ENCODE data around the gene NAV2. TPM values are rescaled to one million over a fixed set of nuclear protein-coding genes. Genes with fewer than 3 reads are reported as not detected.

NAV2 gene
- total and polyA plus RNA-seq, 2 experiments from 2014 or later = 26.0 to 45.0 TPM

DNA sequence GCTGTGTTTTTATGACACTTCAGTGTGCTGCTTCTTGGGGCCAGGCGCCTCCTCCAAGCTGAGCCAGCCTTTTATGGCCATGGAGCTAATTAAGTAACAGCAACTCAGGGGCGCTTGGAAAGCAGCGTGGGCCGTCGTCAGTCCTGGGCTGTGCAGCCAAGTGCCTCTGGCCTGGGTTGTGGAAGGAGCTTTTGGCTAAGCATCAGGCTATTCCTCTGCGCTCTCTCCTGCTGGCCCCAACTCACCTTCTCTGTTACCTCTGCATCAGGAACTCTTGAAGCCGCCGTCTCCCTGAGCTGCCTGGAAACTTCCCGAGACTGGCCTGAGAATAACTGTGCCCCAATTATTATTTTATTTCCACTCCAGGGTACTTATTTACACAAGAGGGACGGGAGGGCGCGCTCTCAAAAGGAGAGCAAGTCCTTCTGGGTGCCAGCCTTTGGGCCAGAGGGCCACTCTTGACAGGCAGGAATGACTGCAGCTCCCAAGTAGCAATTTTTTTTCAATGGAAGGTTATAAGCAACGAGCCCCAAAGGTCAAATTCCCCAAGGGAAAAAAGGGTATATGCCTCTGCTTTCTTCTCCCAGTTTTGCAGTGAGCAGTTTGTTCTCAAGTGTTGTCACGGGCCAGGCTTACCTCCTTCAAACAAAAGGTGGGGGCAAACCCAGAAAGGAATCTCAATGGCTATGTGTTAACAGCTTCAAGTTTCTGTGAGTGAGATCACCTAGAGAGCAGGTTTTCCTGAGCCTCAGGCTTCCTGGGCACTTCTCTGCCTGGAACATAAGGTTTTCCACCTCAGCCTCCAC, 38.5 kb upstream of the NAV2 start:
- TF ChIP-seq, protein P1, sequence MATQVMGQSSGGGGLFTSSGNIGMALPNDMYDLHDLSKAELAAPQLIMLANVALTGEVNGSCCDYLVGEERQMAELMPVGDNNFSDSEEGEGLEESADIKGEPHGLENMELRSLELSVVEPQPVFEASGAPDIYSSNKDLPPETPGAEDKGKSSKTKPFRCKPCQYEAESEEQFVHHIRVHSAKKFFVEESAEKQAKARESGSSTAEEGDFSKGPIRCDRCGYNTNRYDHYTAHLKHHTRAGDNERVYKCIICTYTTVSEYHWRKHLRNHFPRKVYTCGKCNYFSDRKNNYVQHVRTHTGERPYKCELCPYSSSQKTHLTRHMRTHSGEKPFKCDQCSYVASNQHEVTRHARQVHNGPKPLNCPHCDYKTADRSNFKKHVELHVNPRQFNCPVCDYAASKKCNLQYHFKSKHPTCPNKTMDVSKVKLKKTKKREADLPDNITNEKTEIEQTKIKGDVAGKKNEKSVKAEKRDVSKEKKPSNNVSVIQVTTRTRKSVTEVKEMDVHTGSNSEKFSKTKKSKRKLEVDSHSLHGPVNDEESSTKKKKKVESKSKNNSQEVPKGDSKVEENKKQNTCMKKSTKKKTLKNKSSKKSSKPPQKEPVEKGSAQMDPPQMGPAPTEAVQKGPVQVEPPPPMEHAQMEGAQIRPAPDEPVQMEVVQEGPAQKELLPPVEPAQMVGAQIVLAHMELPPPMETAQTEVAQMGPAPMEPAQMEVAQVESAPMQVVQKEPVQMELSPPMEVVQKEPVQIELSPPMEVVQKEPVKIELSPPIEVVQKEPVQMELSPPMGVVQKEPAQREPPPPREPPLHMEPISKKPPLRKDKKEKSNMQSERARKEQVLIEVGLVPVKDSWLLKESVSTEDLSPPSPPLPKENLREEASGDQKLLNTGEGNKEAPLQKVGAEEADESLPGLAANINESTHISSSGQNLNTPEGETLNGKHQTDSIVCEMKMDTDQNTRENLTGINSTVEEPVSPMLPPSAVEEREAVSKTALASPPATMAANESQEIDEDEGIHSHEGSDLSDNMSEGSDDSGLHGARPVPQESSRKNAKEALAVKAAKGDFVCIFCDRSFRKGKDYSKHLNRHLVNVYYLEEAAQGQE (IDR thresholded peaks at IDR 0.05; ENCODE audit: unreplicated experiment) = no peak
- TF ChIP-seq EZH2phosphoT487 (IDR thresholded peaks at IDR 0.05; ENCODE audit: unreplicated experiment) = no peak
- TF ChIP-seq, protein P2, sequence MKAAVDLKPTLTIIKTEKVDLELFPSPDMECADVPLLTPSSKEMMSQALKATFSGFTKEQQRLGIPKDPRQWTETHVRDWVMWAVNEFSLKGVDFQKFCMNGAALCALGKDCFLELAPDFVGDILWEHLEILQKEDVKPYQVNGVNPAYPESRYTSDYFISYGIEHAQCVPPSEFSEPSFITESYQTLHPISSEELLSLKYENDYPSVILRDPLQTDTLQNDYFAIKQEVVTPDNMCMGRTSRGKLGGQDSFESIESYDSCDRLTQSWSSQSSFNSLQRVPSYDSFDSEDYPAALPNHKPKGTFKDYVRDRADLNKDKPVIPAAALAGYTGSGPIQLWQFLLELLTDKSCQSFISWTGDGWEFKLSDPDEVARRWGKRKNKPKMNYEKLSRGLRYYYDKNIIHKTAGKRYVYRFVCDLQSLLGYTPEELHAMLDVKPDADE (IDR thresholded peaks at IDR 0.05) = no peak
- no peak for TF ChIP-seq NANOG (IDR thresholded peaks at IDR 0.05; ENCODE audit: borderline replicate concordance)
- no peak for TF ChIP-seq EZH2 (IDR thresholded peaks at IDR 0.05; ENCODE audit: low read depth, unreplicated experiment)
- no peaks in the 10 kb centered on the region for H3K79me2 ChIP-seq (replicated peaks; ENCODE audit: insufficient read depth)
- Mint-ChIP-seq H3K4me3 (no peak overlapping the region), H3K27me3 (ENCODE audit: insufficient read depth, low read depth, poor library complexity) (peaks cover 11% of the 10 kb centered on the region), H3K4me1 (peaks cover 41% of the 10 kb centered on the region), H3K27ac (no peak overlapping the region), H3K9me3 (no peaks in the 10 kb centered on the region), H3K36me3 (ENCODE audit: low read depth) (no peaks in the 10 kb centered on the region)
- no peak overlapping the region for H3K4me3 ChIP-seq
- no peaks in the 10 kb centered on the region for H4K20me1 ChIP-seq (replicated peaks; ENCODE audit: insufficient read depth)
- H3K4me1 ChIP-seq (ENCODE audit: insufficient read depth) = peaks cover 11% of the 10 kb centered on the region
- H3K4me2 ChIP-seq = peak overlapping the region; percentile 60; the same call in 1 of the 2 replicates
- peak overlapping the region; percentile 96 for H2AFZ ChIP-seq
- no peaks in the 10 kb centered on the region for H3K27me3 ChIP-seq (ENCODE audit: insufficient read depth)
- H3F3A ChIP-seq (replicated peaks; ENCODE audit: low read depth) = peaks cover 3% of the 10 kb centered on the region; the same call in 1 of the 2 replicates
- DNase-seq (ENCODE audit: low spot score) = peak; percentile 54
- peak; percentile 70 for ATAC-seq
- no peak overlapping the region for H3K27ac ChIP-seq (ENCODE audit: low read depth)
- H3K9me2 ChIP-seq (ENCODE audit: insufficient read depth) = no peaks in the 10 kb centered on the region
- no peaks in the 10 kb centered on the region for H3K36me3 ChIP-seq (ENCODE audit: insufficient read depth)

DNA sequence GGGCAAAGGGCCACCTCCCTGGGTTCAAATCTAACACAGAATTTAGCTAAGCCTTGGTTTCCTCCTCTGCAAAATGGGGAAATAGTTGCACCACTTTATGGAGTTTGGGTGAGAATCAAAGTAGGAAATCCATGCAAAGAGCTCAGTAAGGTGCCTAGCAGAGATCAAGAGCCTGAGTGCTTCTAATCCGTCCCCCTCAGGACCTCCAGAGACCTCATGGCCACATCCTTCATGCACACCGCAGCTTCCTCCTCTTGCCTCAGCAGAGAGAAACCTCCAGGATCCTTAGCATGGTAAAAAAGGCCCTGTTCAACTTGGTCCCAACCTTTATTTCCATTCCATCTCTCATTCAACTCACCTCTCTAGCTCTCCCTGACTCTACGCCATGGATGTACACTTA, 37.8 kb upstream of the NAV2 start:
- peaks cover 3% of the 10 kb centered on the region; the same call in 1 of the 2 replicates for H3F3A ChIP-seq (replicated peaks; ENCODE audit: low read depth)
- H3K4me3 Mint-ChIP-seq = no peak overlapping the region
- no peaks in the 10 kb centered on the region for H3K36me3 ChIP-seq (ENCODE audit: insufficient read depth)
- peaks cover 11% of the 10 kb centered on the region for H3K27me3 Mint-ChIP-seq (ENCODE audit: insufficient read depth, low read depth, poor library complexity)
- H3K27me3 ChIP-seq (ENCODE audit: insufficient read depth) = no peaks in the 10 kb centered on the region
- H3K27ac ChIP-seq (ENCODE audit: low read depth) = no peak overlapping the region
- no peaks in the 10 kb centered on the region for H3K9me2 ChIP-seq (ENCODE audit: insufficient read depth)
- no peaks in the 10 kb centered on the region for H3K36me3 Mint-ChIP-seq (ENCODE audit: low read depth)
- no peak overlapping the region for H3K4me3 ChIP-seq
- peaks cover 46% of the 10 kb centered on the region for H3K4me1 Mint-ChIP-seq
- H2AFZ ChIP-seq = peak overlapping the region; percentile 96
- H4K20me1 ChIP-seq (replicated peaks; ENCODE audit: insufficient read depth) = no peaks in the 10 kb centered on the region
- H3K9me3 Mint-ChIP-seq = no peaks in the 10 kb centered on the region
- ATAC-seq (no peak), DNase-seq (ENCODE audit: low spot score) (no peak)
- peaks cover 15% of the 10 kb centered on the region for H3K4me1 ChIP-seq (ENCODE audit: insufficient read depth)
- no peak overlapping the region for H3K27ac Mint-ChIP-seq
- H3K4me2 ChIP-seq = peak overlapping the region; percentile 60; the same call in 1 of the 2 replicates
- H3K79me2 ChIP-seq (replicated peaks; ENCODE audit: insufficient read depth) = no peaks in the 10 kb centered on the region
- TF ChIP-seq STAT1 (IDR thresholded peaks at IDR 0.05; ENCODE audit: unreplicated experiment) = no peak
- TF ChIP-seq, protein P3, sequence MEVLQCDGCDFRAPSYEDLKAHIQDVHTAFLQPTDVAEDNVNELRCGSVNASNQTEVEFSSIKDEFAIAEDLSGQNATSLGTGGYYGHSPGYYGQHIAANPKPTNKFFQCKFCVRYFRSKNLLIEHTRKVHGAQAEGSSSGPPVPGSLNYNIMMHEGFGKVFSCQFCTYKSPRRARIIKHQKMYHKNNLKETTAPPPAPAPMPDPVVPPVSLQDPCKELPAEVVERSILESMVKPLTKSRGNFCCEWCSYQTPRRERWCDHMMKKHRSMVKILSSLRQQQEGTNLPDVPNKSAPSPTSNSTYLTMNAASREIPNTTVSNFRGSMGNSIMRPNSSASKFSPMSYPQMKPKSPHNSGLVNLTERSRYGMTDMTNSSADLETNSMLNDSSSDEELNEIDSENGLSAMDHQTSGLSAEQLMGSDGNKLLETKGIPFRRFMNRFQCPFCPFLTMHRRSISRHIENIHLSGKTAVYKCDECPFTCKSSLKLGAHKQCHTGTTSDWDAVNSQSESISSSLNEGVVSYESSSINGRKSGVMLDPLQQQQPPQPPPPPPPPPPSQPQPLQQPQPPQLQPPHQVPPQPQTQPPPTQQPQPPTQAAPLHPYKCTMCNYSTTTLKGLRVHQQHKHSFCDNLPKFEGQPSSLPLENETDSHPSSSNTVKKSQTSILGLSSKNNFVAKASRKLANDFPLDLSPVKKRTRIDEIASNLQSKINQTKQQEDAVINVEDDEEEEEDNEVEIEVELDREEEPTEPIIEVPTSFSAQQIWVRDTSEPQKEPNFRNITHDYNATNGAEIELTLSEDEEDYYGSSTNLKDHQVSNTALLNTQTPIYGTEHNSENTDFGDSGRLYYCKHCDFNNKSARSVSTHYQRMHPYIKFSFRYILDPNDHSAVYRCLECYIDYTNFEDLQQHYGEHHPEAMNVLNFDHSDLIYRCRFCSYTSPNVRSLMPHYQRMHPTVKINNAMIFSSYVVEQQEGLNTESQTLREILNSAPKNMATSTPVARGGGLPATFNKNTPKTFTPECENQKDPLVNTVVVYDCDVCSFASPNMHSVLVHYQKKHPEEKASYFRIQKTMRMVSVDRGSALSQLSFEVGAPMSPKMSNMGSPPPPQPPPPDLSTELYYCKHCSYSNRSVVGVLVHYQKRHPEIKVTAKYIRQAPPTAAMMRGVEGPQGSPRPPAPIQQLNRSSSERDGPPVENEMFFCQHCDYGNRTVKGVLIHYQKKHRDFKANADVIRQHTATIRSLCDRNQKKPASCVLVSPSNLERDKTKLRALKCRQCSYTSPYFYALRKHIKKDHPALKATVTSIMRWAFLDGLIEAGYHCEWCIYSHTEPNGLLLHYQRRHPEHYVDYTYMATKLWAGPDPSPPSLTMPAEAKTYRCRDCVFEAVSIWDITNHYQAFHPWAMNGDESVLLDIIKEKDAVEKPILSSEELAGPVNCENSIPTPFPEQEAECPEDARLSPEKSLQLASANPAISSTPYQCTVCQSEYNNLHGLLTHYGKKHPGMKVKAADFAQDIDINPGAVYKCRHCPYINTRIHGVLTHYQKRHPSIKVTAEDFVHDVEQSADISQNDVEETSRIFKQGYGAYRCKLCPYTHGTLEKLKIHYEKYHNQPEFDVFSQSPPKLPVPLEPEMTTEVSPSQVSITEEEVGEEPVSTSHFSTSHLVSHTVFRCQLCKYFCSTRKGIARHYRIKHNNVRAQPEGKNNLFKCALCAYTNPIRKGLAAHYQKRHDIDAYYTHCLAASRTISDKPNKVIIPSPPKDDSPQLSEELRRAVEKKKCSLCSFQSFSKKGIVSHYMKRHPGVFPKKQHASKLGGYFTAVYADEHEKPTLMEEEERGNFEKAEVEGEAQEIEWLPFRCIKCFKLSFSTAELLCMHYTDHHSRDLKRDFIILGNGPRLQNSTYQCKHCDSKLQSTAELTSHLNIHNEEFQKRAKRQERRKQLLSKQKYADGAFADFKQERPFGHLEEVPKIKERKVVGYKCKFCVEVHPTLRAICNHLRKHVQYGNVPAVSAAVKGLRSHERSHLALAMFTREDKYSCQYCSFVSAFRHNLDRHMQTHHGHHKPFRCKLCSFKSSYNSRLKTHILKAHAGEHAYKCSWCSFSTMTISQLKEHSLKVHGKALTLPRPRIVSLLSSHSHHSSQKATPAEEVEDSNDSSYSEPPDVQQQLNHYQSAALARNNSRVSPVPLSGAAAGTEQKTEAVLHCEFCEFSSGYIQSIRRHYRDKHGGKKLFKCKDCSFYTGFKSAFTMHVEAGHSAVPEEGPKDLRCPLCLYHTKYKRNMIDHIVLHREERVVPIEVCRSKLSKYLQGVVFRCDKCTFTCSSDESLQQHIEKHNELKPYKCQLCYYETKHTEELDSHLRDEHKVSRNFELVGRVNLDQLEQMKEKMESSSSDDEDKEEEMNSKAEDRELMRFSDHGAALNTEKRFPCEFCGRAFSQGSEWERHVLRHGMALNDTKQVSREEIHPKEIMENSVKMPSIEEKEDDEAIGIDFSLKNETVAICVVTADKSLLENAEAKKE (CRISPR knock-in tag; IDR thresholded peaks at IDR 0.05) = no peak
- no peak for TF ChIP-seq EZH2 (IDR thresholded peaks at IDR 0.05; ENCODE audit: low read depth, unreplicated experiment)
- TF ChIP-seq ZNF114 (CRISPR knock-in tag; IDR thresholded peaks at IDR 0.05) = no peak
- no peak for TF ChIP-seq POLR2AphosphoS5 (IDR thresholded peaks at IDR 0.05; ENCODE audit: low read depth)
- no peak for TF ChIP-seq JUNB (IDR thresholded peaks at IDR 0.05; ENCODE audit: unreplicated experiment)
- no peak for TF ChIP-seq CREB1 (CRISPR knock-in tag; IDR thresholded peaks at IDR 0.05; ENCODE audit: low read depth)

Data from GM23338 (cell line).